ENCODE measurements around the gene ZNF148. TPM values are rescaled to one million over a fixed set of nuclear protein-coding genes. Genes with fewer than 3 reads are reported as not detected.

ZNF148 gene
- total RNA-seq, 2 donors from 2014 or later, result 27.1 to 35.1 TPM

- peaks cover 0 to 24% of the 10 kb centered on the region in 2 donors for H3K4me1 ChIP-seq (ENCODE audit: control insufficient read depth in 1 of 2, low read depth in 2 of 2)
- ATAC-seq (ENCODE audit: insufficient number of reproducible peaks, low FRiP score, low read depth) (no peak), DNase-seq (ENCODE audit: low spot score) (no peak)
- no peaks in the 10 kb centered on the region for H3K27me3 ChIP-seq (replicated peaks; ENCODE audit: insufficient read depth)
- no peak for TF ChIP-seq CTCF (IDR thresholded peaks at IDR 0.05)
- peaks cover 8% of the 10 kb centered on the region for H3K36me3 ChIP-seq
- H3K27ac ChIP-seq, result peak overlapping the region in 1 of 2 donors; percentile 13
- H3K4me3 ChIP-seq, result no peak overlapping the region
- no peaks in the 10 kb centered on the region for H3K9me3 ChIP-seq
Measured at GRCh38 chr3:125229707-125230106, 145.4 kb downstream of the ZNF148 start.

GRCh38 chr3:125229168-125229567, 146.0 kb downstream of the ZNF148 start:
- Histone ChIP-seq H3K4me1 (ENCODE audit: control insufficient read depth in 1 of 2, low read depth in 2 of 2) (peaks cover 0 to 24% of the 10 kb centered on the region in 2 donors), H3K27me3 (replicated peaks; ENCODE audit: insufficient read depth) (no peaks in the 10 kb centered on the region), H3K4me3 (no peak overlapping the region), H3K9me3 (no peaks in the 10 kb centered on the region), H3K27ac (peak overlapping the region in 1 of 2 donors; percentile 13), H3K36me3 (peaks cover 8% of the 10 kb centered on the region)
- ATAC-seq (ENCODE audit: insufficient number of reproducible peaks, low FRiP score, low read depth), result no peak
- TF ChIP-seq CTCF (IDR thresholded peaks at IDR 0.05), result no peak
- DNase-seq (ENCODE audit: low spot score), result no peak

- TF ChIP-seq CTCF (IDR thresholded peaks at IDR 0.05), result no peak
Measured at GRCh38 chr3:125221831-125222230, 153.3 kb downstream of the ZNF148 start.

GRCh38 chr3:125220727-125221429, 154.2 kb downstream of the ZNF148 start:
- no peak for TF ChIP-seq CTCF (IDR thresholded peaks at IDR 0.05)
- Histone ChIP-seq H3K36me3 (no peaks in the 10 kb centered on the region), H3K27ac (no peak overlapping the region), H3K27me3 (replicated peaks; ENCODE audit: insufficient read depth) (no peaks in the 10 kb centered on the region), H3K9me3 (no peaks in the 10 kb centered on the region), H3K4me3 (no peak overlapping the region), H3K4me1 (ENCODE audit: control insufficient read depth in 1 of 2, low read depth in 2 of 2) (no peaks in the 10 kb centered on the region)
- ATAC-seq (ENCODE audit: insufficient number of reproducible peaks, low FRiP score, low read depth) (no peak), DNase-seq (ENCODE audit: low spot score) (no peak)

More at GRCh38 chr3:125221831-125222230, 153.3 kb downstream of the ZNF148 start:
- ATAC-seq (ENCODE audit: insufficient number of reproducible peaks, low FRiP score, low read depth), result no peak
- H3K36me3 ChIP-seq, result no peaks in the 10 kb centered on the region
- no peaks in the 10 kb centered on the region for H3K27me3 ChIP-seq (replicated peaks; ENCODE audit: insufficient read depth)
- H3K9me3 ChIP-seq, result no peaks in the 10 kb centered on the region
- no peak overlapping the region for H3K27ac ChIP-seq
- H3K4me3 ChIP-seq, result no peak overlapping the region
- no peaks in the 10 kb centered on the region for H3K4me1 ChIP-seq (ENCODE audit: control insufficient read depth in 1 of 2, low read depth in 2 of 2)
- no peak for DNase-seq (ENCODE audit: low spot score)

DNA sequence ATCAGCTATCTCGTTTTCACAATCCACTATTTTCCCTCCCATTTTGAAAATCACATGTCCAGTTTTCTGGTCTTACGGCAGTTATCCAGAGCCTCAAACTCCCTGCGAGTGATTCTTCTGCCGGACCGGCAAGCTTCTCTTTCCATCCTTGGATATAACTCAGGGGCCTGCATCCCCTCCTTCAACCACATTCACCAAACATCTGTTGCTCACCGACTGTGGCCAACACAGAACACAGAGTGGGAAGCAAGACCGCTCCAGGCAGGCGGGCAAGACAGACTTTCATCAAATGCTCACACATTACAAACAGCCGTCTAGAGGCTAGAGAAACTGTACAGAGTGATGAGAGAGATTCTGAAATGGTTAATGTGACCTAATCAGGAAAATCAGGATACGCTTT, 154.9 kb downstream of the ZNF148 start:
- H3K36me3 ChIP-seq, result no peaks in the 10 kb centered on the region
- no peak for DNase-seq (ENCODE audit: low spot score)
- no peaks in the 10 kb centered on the region for H3K9me3 ChIP-seq
- no peaks in the 10 kb centered on the region for H3K4me1 ChIP-seq (ENCODE audit: control insufficient read depth in 1 of 2, low read depth in 2 of 2)
- H3K4me3 ChIP-seq, result no peak overlapping the region
- TF ChIP-seq CTCF (IDR thresholded peaks at IDR 0.05), result no peak
- no peak for ATAC-seq (ENCODE audit: insufficient number of reproducible peaks, low FRiP score, low read depth)
- no peaks in the 10 kb centered on the region for H3K27me3 ChIP-seq (replicated peaks; ENCODE audit: insufficient read depth)
- H3K27ac ChIP-seq, result no peak overlapping the region

Measured in thoracic aorta (tissue), 2 donors.